MCF 10A (cell line): Measurements from ENCODE around the gene TEAD2. TPM values are rescaled to one million over a fixed set of nuclear protein-coding genes. Genes with fewer than 3 reads are reported as not detected.
A peak's percentile ranks its signal among the peaks of the same experiment; 100 is the strongest.

Experiments used
- BruUV-seq: library from RNA; stranded (reverse); fragments of 400-500 nt; replicated peaks from 2 replicates; lab custom pipeline; 2021; lab: Mats Ljungman, UMichigan
- CTCF ChIA-PET: fragments of 300-600 bp; sonication (Branson Sonifier 250); formaldehyde crosslinking; extraction: SDS; loops from one replicate; lab custom pipeline; 2021; ENCODE audit warnings: antibody characterized with exemption, inconsistent platforms; lab: Yijun Ruan, JAX
- POLR2A ChIA-PET: fragments of 300-600, 350-650 bp; sonication (Branson Sonifier 250); formaldehyde crosslinking; extraction: SDS; loops from one replicate; lab custom pipeline; 2020; ENCODE audit warnings: antibody characterized with exemption, inconsistent platforms; lab: Yijun Ruan, JAX
- DNase-seq: peaks from one replicate; pipeline ENCODE4 v3.0.0-alpha.2; 2018; ENCODE audit not compliant: unreplicated experiment
- H3K27ac Mint-ChIP-seq: one replicate; pipeline ENCODE4 v1.8.0; 2022; ENCODE audit warnings: mild to moderate bottlenecking, low read depth, mixed read lengths; ENCODE audit not compliant: unreplicated experiment
- H3K27me3 Mint-ChIP-seq: one replicate; pipeline ENCODE4 v1.8.0; 2022; ENCODE audit warnings: mixed read lengths; ENCODE audit not compliant: insufficient read depth, unreplicated experiment
- H3K36me3 Mint-ChIP-seq: one replicate; pipeline ENCODE4 v1.8.0; 2022; ENCODE audit warnings: mild to moderate bottlenecking, moderate library complexity, mixed read lengths; ENCODE audit not compliant: insufficient read depth, unreplicated experiment
- H3K4me1 Mint-ChIP-seq: one replicate; pipeline ENCODE4 v1.8.0; 2022; ENCODE audit warnings: mixed read lengths; ENCODE audit not compliant: insufficient read depth, unreplicated experiment
- H3K4me3 Mint-ChIP-seq: one replicate; pipeline ENCODE4 v1.8.0; 2022; ENCODE audit warnings: mild to moderate bottlenecking, moderate library complexity, mixed read lengths; ENCODE audit not compliant: unreplicated experiment
- H3K9me3 Mint-ChIP-seq: one replicate; pipeline ENCODE4 v1.8.0; 2022; ENCODE audit warnings: mixed read lengths; ENCODE audit not compliant: unreplicated experiment
- intact Hi-C: fragments of 100-400 bp; cut with micrococcal nuclease; formaldehyde crosslinking; loops from 2 replicates; pipeline ENCODE4 v1.14.1; 2022
- total RNA-seq: library from RNA; stranded (reverse); gene quantifications from 2 replicates; pipeline ENCODE4 v1.2.3, GENCODE V29; 2022
- TF ChIP-seq, protein P1 (sequence below): fragments of 200-600 bp; IDR thresholded peaks from one replicate; pipeline ENCODE4 v1.8.0; 2022; ENCODE audit warnings: antibody characterized with exemption, mild to moderate bottlenecking; ENCODE audit not compliant: unreplicated experiment

TEAD2 gene
- total RNA-seq, 1 experiment from 2014 or later = 3.5 TPM

DNA sequence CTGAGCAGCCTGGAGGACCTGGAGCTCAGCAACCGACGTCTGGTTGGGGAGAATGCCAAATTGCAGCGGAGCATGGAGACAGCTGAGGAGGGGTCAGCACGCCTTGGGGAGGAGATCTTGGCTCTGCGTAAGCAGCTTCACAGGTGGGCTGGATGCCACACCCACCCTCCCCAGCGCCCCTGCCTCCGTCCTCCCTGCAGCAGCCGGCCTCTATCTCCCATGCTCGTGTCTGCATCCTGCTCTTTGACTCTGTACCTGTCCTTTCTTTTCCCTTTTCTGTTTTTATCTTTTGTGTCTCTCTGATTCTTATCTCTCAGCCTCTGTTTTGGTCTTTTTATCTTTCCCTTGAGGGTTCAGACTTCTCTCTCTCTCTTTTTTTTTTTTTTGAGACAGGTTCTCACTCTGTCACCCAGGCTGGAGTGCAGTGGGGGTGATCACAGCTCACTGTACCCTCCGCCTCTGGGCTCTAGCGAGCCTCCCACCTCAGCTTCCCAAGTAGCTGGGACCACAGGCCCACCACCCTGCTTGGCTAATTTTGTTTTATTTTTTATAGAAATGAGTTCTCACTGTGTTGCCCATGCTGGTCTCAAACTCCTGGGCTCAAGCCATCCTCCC lies 35.9 kb upstream of the TEAD2 start:
- peaks cover 18% of the 10 kb centered on the region for H3K27me3 Mint-ChIP-seq
- ChIA-PET POLR2A (interaction anchor here (0.5 kb wide), 1 partner anchor 50 kb away, joined by 3 read pairs; no protein-coding TSS in a partner anchor), CTCF (interaction anchor here (1.1 kb wide), 1 partner anchor 45 kb away, joined by 3 read pairs; no protein-coding TSS in a partner anchor)
- no peaks in the 10 kb centered on the region for H3K9me3 Mint-ChIP-seq
- no TSS peak for BruUV-seq
- TF ChIP-seq, protein P1, sequence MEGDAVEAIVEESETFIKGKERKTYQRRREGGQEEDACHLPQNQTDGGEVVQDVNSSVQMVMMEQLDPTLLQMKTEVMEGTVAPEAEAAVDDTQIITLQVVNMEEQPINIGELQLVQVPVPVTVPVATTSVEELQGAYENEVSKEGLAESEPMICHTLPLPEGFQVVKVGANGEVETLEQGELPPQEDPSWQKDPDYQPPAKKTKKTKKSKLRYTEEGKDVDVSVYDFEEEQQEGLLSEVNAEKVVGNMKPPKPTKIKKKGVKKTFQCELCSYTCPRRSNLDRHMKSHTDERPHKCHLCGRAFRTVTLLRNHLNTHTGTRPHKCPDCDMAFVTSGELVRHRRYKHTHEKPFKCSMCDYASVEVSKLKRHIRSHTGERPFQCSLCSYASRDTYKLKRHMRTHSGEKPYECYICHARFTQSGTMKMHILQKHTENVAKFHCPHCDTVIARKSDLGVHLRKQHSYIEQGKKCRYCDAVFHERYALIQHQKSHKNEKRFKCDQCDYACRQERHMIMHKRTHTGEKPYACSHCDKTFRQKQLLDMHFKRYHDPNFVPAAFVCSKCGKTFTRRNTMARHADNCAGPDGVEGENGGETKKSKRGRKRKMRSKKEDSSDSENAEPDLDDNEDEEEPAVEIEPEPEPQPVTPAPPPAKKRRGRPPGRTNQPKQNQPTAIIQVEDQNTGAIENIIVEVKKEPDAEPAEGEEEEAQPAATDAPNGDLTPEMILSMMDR = no peak
- DNase-seq = no peak
- intact Hi-C loops = no loop called here
- no peak overlapping the region for H3K4me3 Mint-ChIP-seq
- H3K4me1 Mint-ChIP-seq = peaks cover 4% of the 10 kb centered on the region
- no peak overlapping the region for H3K27ac Mint-ChIP-seq
- H3K36me3 Mint-ChIP-seq = no peaks in the 10 kb centered on the region

DNA sequence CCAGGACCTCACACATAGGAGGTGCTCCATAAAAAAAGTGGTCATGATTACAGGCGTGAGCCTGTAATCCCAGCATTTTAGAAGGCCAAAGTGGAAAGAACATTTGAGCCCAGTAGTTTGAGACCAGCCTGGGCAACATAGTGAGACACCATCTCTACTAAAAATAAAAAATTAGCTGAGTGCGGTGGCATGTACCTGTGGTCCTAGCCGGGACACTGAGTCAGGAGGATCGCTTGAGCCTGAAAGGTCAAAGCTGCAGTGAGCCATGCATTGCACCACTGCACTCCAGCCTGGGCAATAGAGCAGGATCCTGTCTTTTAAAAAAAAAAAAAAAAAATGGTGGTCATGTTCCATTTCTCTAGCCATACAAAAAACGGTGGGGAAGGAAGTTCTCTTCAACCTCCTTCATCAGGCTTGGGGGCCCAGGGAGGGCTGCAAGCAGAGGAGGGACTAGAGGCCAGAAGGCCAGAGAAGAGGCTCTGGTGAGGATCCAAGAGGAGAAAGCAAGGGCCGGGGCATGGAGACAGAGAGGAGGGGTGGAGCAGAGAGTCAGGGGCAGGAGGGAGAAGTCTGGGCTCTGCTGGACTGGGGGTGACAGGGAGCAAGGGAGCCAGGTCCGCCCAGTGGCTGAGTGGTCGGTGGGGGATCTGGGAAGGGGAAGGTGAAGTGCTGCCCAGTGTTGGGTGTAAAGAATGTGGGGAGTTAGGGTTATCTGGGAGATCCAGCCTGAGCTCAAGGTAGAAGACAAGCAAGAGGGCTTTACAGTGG lies 34.7 kb upstream of the TEAD2 start:
- Mint-ChIP-seq H3K9me3 (no peaks in the 10 kb centered on the region), H3K27me3 (peaks cover 24% of the 10 kb centered on the region)
- POLR2A ChIA-PET = no interaction called here

DNA sequence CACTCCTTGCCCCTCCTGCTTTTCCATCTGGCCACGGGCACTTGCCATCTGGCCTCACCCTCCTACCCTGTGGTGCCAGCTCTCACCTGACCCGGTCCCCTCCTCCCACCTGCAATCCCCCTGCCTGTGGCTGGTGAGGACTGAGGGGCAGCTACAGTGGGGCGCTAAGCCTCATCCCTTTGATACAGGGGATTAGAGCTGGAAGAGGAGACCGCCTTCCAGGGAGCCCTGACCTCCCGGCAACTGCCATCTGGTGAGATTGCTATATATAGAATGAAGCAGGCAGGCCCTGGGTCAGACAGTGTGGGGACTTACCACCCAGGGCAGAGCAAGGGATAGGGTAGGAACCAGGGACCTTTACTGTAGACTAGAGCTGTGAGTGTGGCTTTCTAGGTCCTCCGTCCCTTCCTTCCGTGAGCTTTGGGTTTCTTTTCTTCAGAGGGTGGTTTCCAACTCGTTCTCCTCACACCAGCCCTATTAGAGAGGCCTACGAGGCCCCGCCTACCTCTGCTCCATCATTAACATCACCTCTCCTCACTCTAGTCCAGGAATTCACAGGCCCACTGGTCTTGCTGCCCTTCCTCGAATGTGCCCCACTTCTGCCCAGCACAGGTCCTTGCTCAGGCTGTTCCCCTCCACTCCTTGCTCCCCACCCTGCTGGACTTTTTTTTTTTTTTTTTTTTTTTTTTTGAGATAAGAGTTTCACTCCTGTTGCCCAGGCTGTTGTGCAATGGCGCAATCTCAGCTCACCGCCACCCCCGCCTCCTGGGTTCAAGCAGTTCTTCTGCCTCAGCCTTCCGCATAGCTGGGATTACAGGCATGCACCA lies 33.6 kb upstream of the TEAD2 start:
- ChIA-PET POLR2A (no interaction called here), CTCF (interaction anchor here (0.6 to 1.3 kb wide), 5 partner anchors 15 to 170 kb away, joined by 3 to 4 read pairs (median 3); no protein-coding TSS in a partner anchor)
- no TSS peak for BruUV-seq
- peak; percentile 11 for DNase-seq
- peaks cover 29% of the 10 kb centered on the region for H3K27me3 Mint-ChIP-seq
- H3K4me3 Mint-ChIP-seq = no peak overlapping the region
- TF ChIP-seq, protein P1 = no peak
- intact Hi-C loops = no loop called here
- H3K36me3 Mint-ChIP-seq = no peaks in the 10 kb centered on the region
- H3K27ac Mint-ChIP-seq = no peak overlapping the region
- no peaks in the 10 kb centered on the region for H3K9me3 Mint-ChIP-seq
- peaks cover 10% of the 10 kb centered on the region for H3K4me1 Mint-ChIP-seq

More for the DNA sequence above, 34.7 kb upstream of the TEAD2 start:
- DNase-seq = no peak
- H3K27ac Mint-ChIP-seq = no peak overlapping the region
- H3K36me3 Mint-ChIP-seq = no peaks in the 10 kb centered on the region
- no peak overlapping the region for H3K4me3 Mint-ChIP-seq
- TF ChIP-seq, protein P1 = no peak
- intact Hi-C loops = no loop called here
- H3K4me1 Mint-ChIP-seq = peaks cover 7% of the 10 kb centered on the region
- CTCF ChIA-PET = interaction anchor here (0.7 to 1.1 kb wide), 2 partner anchors 46 to 150 kb away, joined by 3 read pairs; no protein-coding TSS in a partner anchor
- BruUV-seq = no TSS peak
